SK-N-SH treated with all-trans-retinoic acid at 6 μM for 48 hours (cell line): Measurements from ENCODE around the gene POLR2E.

Source experiments
- CSRNP3 ChIP-seq: fragments of 250-450 bp; sonication (Bioruptor Pico); IDR thresholded peaks from 2 replicates; pipeline ENCODE4 v1.5.1; 2021; ENCODE audit warnings: mild to moderate bottlenecking, moderate library complexity
- TCF4 ChIP-seq: fragments of 250-450 bp; sonication (Bioruptor Pico); IDR thresholded peaks from 2 replicates; pipeline ENCODE4 v1.8.0; 2021; ENCODE audit warnings: mild to moderate bottlenecking, moderate library complexity, borderline replicate concordance
- TOX ChIP-seq: fragments of 250-450 bp; sonication (Bioruptor Pico); IDR thresholded peaks from 2 replicates; pipeline ENCODE4 v1.8.0; 2021; ENCODE audit warnings: mild to moderate bottlenecking, moderate library complexity, borderline replicate concordance
- ZFP3 ChIP-seq: fragments of 250-450 bp; sonication (Bioruptor Pico); IDR thresholded peaks from 2 replicates; pipeline ENCODE4 v1.5.0; 2020; ENCODE audit warnings: mild to moderate bottlenecking, moderate library complexity
- ZNF565 ChIP-seq: fragments of 450-650 bp; formaldehyde crosslinking; conservative IDR thresholded peaks from 2 replicates; pipeline ENCODE4 v1.5.0; 2020; ENCODE audit warnings: low read depth, mild to moderate bottlenecking, moderate library complexity

GRCh38 chr19:1073063-1073955 lies 21.9 kb downstream of the POLR2E start:
- TF ChIP-seq CSRNP3 (CRISPR knock-in tag) (no peak), ZNF565 (no peak), ZFP3 (peak; percentile 99), TCF4 (CRISPR knock-in tag) (no peak), TOX (CRISPR knock-in tag) (no peak)
